ENCODE measurements around the gene PCDHA4.
"Not testable (repeated sequence)": the region's sequence is repeated elsewhere in the genome, so short reads cannot be mapped to it uniquely, and the experiment has no call there.

Gene PCDHA4

GRCh38 chr5:140821375-140822280 is 14.8 kb downstream of the PCDHA4 start, which contains the start of gene PCDHA5:
TSS of gene PCDHA5 (plus strand) at chr5:140821613.
- DNase-seq (ENCODE audit: low read depth in 3 of 3) = no peak

- no peak for DNase-seq (ENCODE audit: low read depth in 3 of 3)
Observed at GRCh38 chr5:140822281-140822629, 15.4 kb downstream of the PCDHA4 start.

GRCh38 chr5:140822969-140823368 is 16.1 kb downstream of the PCDHA4 start:
- not testable (repeated sequence) for DNase-seq (ENCODE audit: low read depth in 3 of 3)

- DNase-seq (ENCODE audit: low read depth in 3 of 3) = no peak
Observed at GRCh38 chr5:140823475-140823874, 16.6 kb downstream of the PCDHA4 start.

- no peak for DNase-seq (ENCODE audit: low read depth in 3 of 3)
Observed at GRCh38 chr5:140827704-140828361, 21.0 kb downstream of the PCDHA4 start, which contains the start of gene PCDHA6. TSS of gene PCDHA6 (plus strand) at chr5:140827960. CDS start at chr5:140828092, 132 bp downstream.

GRCh38 chr5:140828362-140828737 is 21.5 kb downstream of the PCDHA4 start:
- DNase-seq (ENCODE audit: low read depth in 3 of 3) = no peak

GRCh38 chr5:140829511-140830501 is 22.9 kb downstream of the PCDHA4 start:
- DNase-seq (ENCODE audit: low read depth in 3 of 3) = not testable (repeated sequence)

GRCh38 chr5:140833993-140834392 is 27.1 kb downstream of the PCDHA4 start, which contains the start of gene PCDHA7:
TSS of gene PCDHA7 (plus strand) at chr5:140834269. CDS start at chr5:140834384, 115 bp downstream.
- no peak for DNase-seq (ENCODE audit: low read depth in 3 of 3)

GRCh38 chr5:140834439-140835008 is 27.7 kb downstream of the PCDHA4 start:
- not testable (repeated sequence) for DNase-seq (ENCODE audit: low read depth in 3 of 3)

- no peak for DNase-seq (ENCODE audit: low read depth in 3 of 3)
Observed at GRCh38 chr5:140835622-140836510, 29.0 kb downstream of the PCDHA4 start.

GRCh38 chr5:140840978-140841962 is 34.4 kb downstream of the PCDHA4 start, which contains the start of gene PCDHA8:
TSS of gene PCDHA8 (plus strand) at chr5:140841187. CDS start at chr5:140841322, 135 bp downstream.
- DNase-seq (ENCODE audit: low read depth in 3 of 3) = no peak

GRCh38 chr5:140842798-140843733 is 36.2 kb downstream of the PCDHA4 start:
- no peak for DNase-seq (ENCODE audit: low read depth in 3 of 3)

GRCh38 chr5:140848139-140849102 is 41.6 kb downstream of the PCDHA4 start, which contains the start of gene PCDHA9:
TSS of gene PCDHA9 (plus strand) at chr5:140848382. CDS start at chr5:140848496, 114 bp downstream.
- DNase-seq (ENCODE audit: low read depth in 3 of 3) = not testable (repeated sequence)

- not testable (repeated sequence) for DNase-seq (ENCODE audit: low read depth in 3 of 3)
Observed at GRCh38 chr5:140849831-140850634, 43.2 kb downstream of the PCDHA4 start.
